HEK293 (cell line): ENCODE results near the gene GABRB2.

ENCODE experiments used
- CTCF ChIA-PET: fragments of 350-600 bp; formaldehyde crosslinking; extraction: SDS; loops from one replicate; lab custom pipeline; 2021; ENCODE audit warnings: antibody characterized with exemption; lab: Yijun Ruan, JAX
- POLR2A ChIA-PET: fragments of 300-600 bp; formaldehyde crosslinking; extraction: SDS; loops from one replicate; lab custom pipeline; 2020; ENCODE audit warnings: antibody characterized with exemption, inconsistent platforms; lab: Yijun Ruan, JAX
- H3K27ac ChIP-seq: fragments of 200-500 bp; sonication (Bioruptor generic); 2 replicates; pipeline ENCODE4 v1.5.1; 2014; ENCODE audit warnings: low read depth, low read length, control low read depth, inconsistent platforms; ENCODE audit errors: extremely low read depth
- H3K36me3 ChIP-seq, 2 experiments: fragments of 200-500 bp in 1 of 2; sonication (Bioruptor generic) in 1 of 2; 1 replicate in 1 of 2; 2 replicates in 1 of 2; pipeline ENCODE4 v1.5.1; 2014 to 2017; ENCODE audit warnings: inconsistent platforms in 2 of 2, low read length in 2 of 2; ENCODE audit not compliant: control insufficient read depth in 2 of 2, insufficient read depth in 1 of 2
- H3K4me1 ChIP-seq: fragments of 200-500 bp; sonication (Bioruptor generic); 2 replicates; pipeline ENCODE4 v1.5.1; 2014; ENCODE audit warnings: mild to moderate bottlenecking, low read length, inconsistent platforms; ENCODE audit not compliant: control insufficient read depth, insufficient read depth
- H3K4me3 ChIP-seq: 2 replicates; pipeline ENCODE4 v1.5.1; 2011; ENCODE audit warnings: low read depth, mild to moderate bottlenecking, control low read depth, low read length, moderate library complexity
- H3K9me3 ChIP-seq: fragments of 200-500 bp; sonication (Bioruptor generic); 2 replicates; pipeline ENCODE4 v1.5.1; 2014; ENCODE audit warnings: low read depth, low read length, inconsistent platforms; ENCODE audit not compliant: control insufficient read depth, insufficient read depth
- ATF2 ChIP-seq: fragments of 450-650 bp; formaldehyde crosslinking; IDR thresholded peaks from 2 replicates; pipeline ENCODE4 v1.5.1; 2016; ENCODE audit warnings: missing biosample characterization, missing genetic modification characterization, low read depth
- OVOL3 ChIP-seq: fragments of 450-650 bp; formaldehyde crosslinking; IDR thresholded peaks from 2 replicates; pipeline ENCODE4 v1.5.1; 2016; ENCODE audit warnings: missing biosample characterization, missing genetic modification characterization
- ZBTB8A ChIP-seq: fragments of 450-650 bp; formaldehyde crosslinking; IDR thresholded peaks from 2 replicates; pipeline ENCODE4 v1.5.1; 2016; ENCODE audit warnings: missing biosample characterization, missing genetic modification characterization
- ZNF133 ChIP-seq: fragments of 450-650 bp; formaldehyde crosslinking; IDR thresholded peaks from 2 replicates; pipeline ENCODE4 v1.5.1; 2016; ENCODE audit warnings: missing biosample characterization, missing genetic modification characterization
- ZNF16 ChIP-seq: fragments of 450-650 bp; formaldehyde crosslinking; IDR thresholded peaks from 2 replicates; pipeline ENCODE4 v1.5.1; 2016; ENCODE audit warnings: low read depth, missing biosample characterization, missing genetic modification characterization
- ZNF211 ChIP-seq: fragments of 450-650 bp; formaldehyde crosslinking; IDR thresholded peaks from 2 replicates; pipeline ENCODE4 v1.5.1; 2016; ENCODE audit warnings: low read depth, missing biosample characterization, missing genetic modification characterization
- ZNF311 ChIP-seq: fragments of 450-650 bp; formaldehyde crosslinking; IDR thresholded peaks from 2 replicates; pipeline ENCODE4 v1.5.1; 2017; ENCODE audit warnings: missing biosample characterization, missing genetic modification characterization, borderline replicate concordance
- ZNF341 ChIP-seq: fragments of 450-650 bp; formaldehyde crosslinking; IDR thresholded peaks from 2 replicates; pipeline ENCODE4; 2016; ENCODE audit warnings: low read depth, missing biosample characterization, missing genetic modification characterization
- ZNF350 ChIP-seq: fragments of 450-650 bp; formaldehyde crosslinking; IDR thresholded peaks from 2 replicates; pipeline ENCODE4 v1.5.0; 2017; ENCODE audit warnings: missing biosample characterization, mild to moderate bottlenecking, missing genetic modification characterization
- ZNF366 ChIP-seq: fragments of 450-650 bp; formaldehyde crosslinking; conservative IDR thresholded peaks from 2 replicates; pipeline ENCODE4 v1.5.1; 2016; ENCODE audit warnings: missing biosample characterization, missing genetic modification characterization
- ZNF518A ChIP-seq: fragments of 450-650 bp; formaldehyde crosslinking; conservative IDR thresholded peaks from 2 replicates; pipeline ENCODE4 v1.5.1; 2016; ENCODE audit warnings: low read depth, missing biosample characterization, missing genetic modification characterization
- ZNF580 ChIP-seq: fragments of 450-650 bp; formaldehyde crosslinking; IDR thresholded peaks from 2 replicates; pipeline ENCODE4 v1.5.1; 2016; ENCODE audit warnings: missing biosample characterization, missing genetic modification characterization
- ZNF692 ChIP-seq: fragments of 450-650 bp; formaldehyde crosslinking; IDR thresholded peaks from 2 replicates; pipeline ENCODE4 v1.5.1; 2016; ENCODE audit warnings: missing biosample characterization, missing genetic modification characterization
- ZNF707 ChIP-seq: fragments of 450-650 bp; formaldehyde crosslinking; IDR thresholded peaks from 2 replicates; pipeline ENCODE4 v1.5.1; 2016; ENCODE audit warnings: missing biosample characterization, missing genetic modification characterization
- ZSCAN4 ChIP-seq: fragments of 450-650 bp; formaldehyde crosslinking; IDR thresholded peaks from 2 replicates; pipeline ENCODE4 v1.5.1; 2017; ENCODE audit warnings: missing biosample characterization, missing genetic modification characterization
- ZSCAN5A ChIP-seq: fragments of 450-650 bp; formaldehyde crosslinking; IDR thresholded peaks from 2 replicates; pipeline ENCODE4 v1.5.1; 2016; ENCODE audit warnings: missing biosample characterization, missing genetic modification characterization

GABRB2 gene

GRCh38 chr5:161273410-161273809 lies 273.1 kb downstream of the GABRB2 start (continued):
- TF ChIP-seq ZNF692 (tag by site-specific recombination) (no peak), ZBTB8A (tag by site-specific recombination) (no peak), ZNF350 (tag by site-specific recombination) (no peak)

- TF ChIP-seq ZNF707 (no peak), ZNF133 (tag by site-specific recombination) (no peak), ZNF580 (no peak)
- TF ChIP-seq, all 188 proteins: peak for 0
Observed at GRCh38 chr5:161271816-161272215, 274.7 kb downstream of the GABRB2 start.

GRCh38 chr5:161269125-161269524 lies 277.4 kb downstream of the GABRB2 start:
- H3K9me3 ChIP-seq = no peaks in the 10 kb centered on the region
- TF ChIP-seq ZNF366 (tag by site-specific recombination) = no peak
- no peak for TF ChIP-seq ZNF518A (tag by site-specific recombination)
- no peak for TF ChIP-seq ZNF211 (tag by site-specific recombination)
- no peak for TF ChIP-seq ZNF16 (tag by site-specific recombination)
- TF ChIP-seq OVOL3 = no peak
- TF ChIP-seq ZSCAN4 (tag by site-specific recombination) = no peak
- POLR2A ChIA-PET = no interaction called here
- no peak overlapping the region for H3K27ac ChIP-seq
- CTCF ChIA-PET = no interaction called here
- H3K4me1 ChIP-seq = no peaks in the 10 kb centered on the region
- H3K4me3 ChIP-seq = no peak overlapping the region
- no peaks in the 10 kb centered on the region for H3K36me3 ChIP-seq

More at GRCh38 chr5:161271816-161272215, 274.7 kb downstream of the GABRB2 start:
- H3K4me3 ChIP-seq = no peak overlapping the region
- ChIA-PET POLR2A (no interaction called here), CTCF (no interaction called here)
- H3K36me3 ChIP-seq = no peaks in the 10 kb centered on the region
- no peaks in the 10 kb centered on the region for H3K4me1 ChIP-seq
- H3K9me3 ChIP-seq = no peaks in the 10 kb centered on the region
- H3K27ac ChIP-seq = no peak overlapping the region

- H3K4me3 ChIP-seq = no peak overlapping the region
- ChIA-PET POLR2A (no interaction called here), CTCF (no interaction called here)
- no peak overlapping the region for H3K27ac ChIP-seq
- no peaks in the 10 kb centered on the region for H3K9me3 ChIP-seq
- no peaks in the 10 kb centered on the region for H3K36me3 ChIP-seq
- no peaks in the 10 kb centered on the region for H3K4me1 ChIP-seq
- no peak for TF ChIP-seq ATF2
- no peak for TF ChIP-seq ZNF341
- no peak for TF ChIP-seq ZSCAN5A
- no peak for TF ChIP-seq ZNF311 (tag by site-specific recombination)
Observed at GRCh38 chr5:161266954-161267353, 279.6 kb downstream of the GABRB2 start.
